ENCODE results near the gene CDH2.

GRCh38 chr18:28128659-28128980 is 48.3 kb downstream of the CDH2 start:
- TF ChIP-seq, protein P1, sequence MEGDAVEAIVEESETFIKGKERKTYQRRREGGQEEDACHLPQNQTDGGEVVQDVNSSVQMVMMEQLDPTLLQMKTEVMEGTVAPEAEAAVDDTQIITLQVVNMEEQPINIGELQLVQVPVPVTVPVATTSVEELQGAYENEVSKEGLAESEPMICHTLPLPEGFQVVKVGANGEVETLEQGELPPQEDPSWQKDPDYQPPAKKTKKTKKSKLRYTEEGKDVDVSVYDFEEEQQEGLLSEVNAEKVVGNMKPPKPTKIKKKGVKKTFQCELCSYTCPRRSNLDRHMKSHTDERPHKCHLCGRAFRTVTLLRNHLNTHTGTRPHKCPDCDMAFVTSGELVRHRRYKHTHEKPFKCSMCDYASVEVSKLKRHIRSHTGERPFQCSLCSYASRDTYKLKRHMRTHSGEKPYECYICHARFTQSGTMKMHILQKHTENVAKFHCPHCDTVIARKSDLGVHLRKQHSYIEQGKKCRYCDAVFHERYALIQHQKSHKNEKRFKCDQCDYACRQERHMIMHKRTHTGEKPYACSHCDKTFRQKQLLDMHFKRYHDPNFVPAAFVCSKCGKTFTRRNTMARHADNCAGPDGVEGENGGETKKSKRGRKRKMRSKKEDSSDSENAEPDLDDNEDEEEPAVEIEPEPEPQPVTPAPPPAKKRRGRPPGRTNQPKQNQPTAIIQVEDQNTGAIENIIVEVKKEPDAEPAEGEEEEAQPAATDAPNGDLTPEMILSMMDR (IDR thresholded peaks at IDR 0.05; ENCODE audit: insufficient read depth, low read length, poor library complexity, severe bottlenecking) = no peak
- TF ChIP-seq EZH2phosphoT487 (conservative IDR thresholded peaks at IDR 0.05; ENCODE audit: low read length) = no peak
